SJSA1 (cell line): ENCODE data around the gene EXOC2. TPM values are rescaled to one million over a fixed set of nuclear protein-coding genes. Genes with fewer than 3 reads are reported as not detected.
"Not testable (repeated sequence)": the region's sequence is repeated elsewhere in the genome, so short reads cannot be mapped to it uniquely, and the experiment has no call there.

Source experiments
- DNase-seq, 2 experiments: peaks; one replicate each; pipeline ENCODE4 v3.0.0-alpha.2; 2015 to 2020; ENCODE audit warnings: low spot score in 2 of 2, low read depth in 1 of 2
- H3K27ac ChIP-seq: fragments of 250-450 bp; sonication (Bioruptor Pico); 2 replicates; pipeline ENCODE4 v1.5.1; 2020; ENCODE audit warnings: mild to moderate bottlenecking, moderate library complexity
- H3K27me3 ChIP-seq: fragments of 250-450 bp; sonication (Bioruptor Pico); replicated peaks from 2 replicates; pipeline ENCODE4 v1.5.1; 2020; ENCODE audit warnings: mild to moderate bottlenecking, moderate library complexity
- H3K36me3 ChIP-seq: fragments of 250-450 bp; sonication (Bioruptor Pico); 2 replicates; pipeline ENCODE4 v1.5.1; 2020; ENCODE audit warnings: mild to moderate bottlenecking
- H3K4me1 ChIP-seq: fragments of 250-450 bp; sonication (Bioruptor Pico); replicated peaks from 2 replicates; pipeline ENCODE4 v1.6.1; 2021; ENCODE audit warnings: mild to moderate bottlenecking
- H3K4me3 ChIP-seq: fragments of 250-450 bp; sonication (Bioruptor Pico); 2 replicates; pipeline ENCODE4 v1.5.1; 2020; ENCODE audit warnings: mild to moderate bottlenecking
- H3K9me3 ChIP-seq: fragments of 250-450 bp; sonication (Bioruptor Pico); replicated peaks from 2 replicates; pipeline ENCODE4 v1.5.1; 2020; ENCODE audit warnings: mild to moderate bottlenecking
- total RNA-seq: library from RNA; depleted of rRNA; stranded (reverse); fragments of >200 nt; shearing (Covaris generic); gene quantifications from 2 replicates; pipeline ENCODE4 v1.2.3, GENCODE V29; 2014

The EXOC2 gene
- total RNA-seq, 1 experiment from 2014 or later: 86.5 TPM

GRCh38 chr6:620950-621349, 72.0 kb downstream of the EXOC2 start:
- Histone ChIP-seq H3K4me1 (peaks cover 15% of the 10 kb centered on the region), H3K27me3 (no peaks in the 10 kb centered on the region), H3K27ac (no peak overlapping the region), H3K9me3 (no peaks in the 10 kb centered on the region), H3K36me3 (peaks cover 62% of the 10 kb centered on the region), H3K4me3 (no peak overlapping the region)
- no peak for DNase-seq

- DNase-seq: no peak
- Histone ChIP-seq H3K27me3 (no peaks in the 10 kb centered on the region), H3K27ac (no peak overlapping the region)
Observed at GRCh38 chr6:620166-620565, 72.8 kb downstream of the EXOC2 start.

GRCh38 chr6:617456-618100, 75.4 kb downstream of the EXOC2 start:
- Histone ChIP-seq H3K27me3 (no peaks in the 10 kb centered on the region), H3K4me3 (no peak overlapping the region), H3K4me1 (peaks cover 6% of the 10 kb centered on the region), H3K9me3 (no peaks in the 10 kb centered on the region), H3K36me3 (peaks cover 64% of the 10 kb centered on the region), H3K27ac (no peak overlapping the region)
- peak in 1 of 2 experiments; percentile 12 for DNase-seq

More at GRCh38 chr6:620166-620565, 72.8 kb downstream of the EXOC2 start:
- no peaks in the 10 kb centered on the region for H3K9me3 ChIP-seq
- peaks cover 8% of the 10 kb centered on the region for H3K4me1 ChIP-seq
- H3K36me3 ChIP-seq: peaks cover 63% of the 10 kb centered on the region
- no peak overlapping the region for H3K4me3 ChIP-seq

- H3K27me3 ChIP-seq: no peaks in the 10 kb centered on the region
- H3K27ac ChIP-seq: no peak overlapping the region
- H3K4me3 ChIP-seq: no peak overlapping the region
- DNase-seq: no peak
- H3K4me1 ChIP-seq: no peaks in the 10 kb centered on the region
- peaks cover 58% of the 10 kb centered on the region for H3K36me3 ChIP-seq
- no peaks in the 10 kb centered on the region for H3K9me3 ChIP-seq
Observed at GRCh38 chr6:613981-614380, 79.0 kb downstream of the EXOC2 start.

- DNase-seq: no peak
- Histone ChIP-seq H3K27me3 (no peaks in the 10 kb centered on the region), H3K4me3 (no peak overlapping the region), H3K4me1 (no peaks in the 10 kb centered on the region), H3K36me3 (peaks cover 57% of the 10 kb centered on the region), H3K9me3 (no peaks in the 10 kb centered on the region), H3K27ac (no peak overlapping the region)
Observed at GRCh38 chr6:611928-612327, 81.0 kb downstream of the EXOC2 start.

GRCh38 chr6:610882-611281, 82.1 kb downstream of the EXOC2 start:
- 0 out of 2 replicates have a peak overlapping the region, but pooled peaks have one; percentile 4 for H3K27ac ChIP-seq
- DNase-seq: no peak

GRCh38 chr6:609905-610304, 83.0 kb downstream of the EXOC2 start:
- Histone ChIP-seq H3K27me3 (no peaks in the 10 kb centered on the region), H3K4me1 (no peaks in the 10 kb centered on the region), H3K9me3 (no peaks in the 10 kb centered on the region), H3K36me3 (peaks cover 63% of the 10 kb centered on the region), H3K27ac (no peak overlapping the region), H3K4me3 (no peak overlapping the region)
- DNase-seq: no peak

More at GRCh38 chr6:610882-611281, 82.1 kb downstream of the EXOC2 start:
- H3K4me1 ChIP-seq: no peaks in the 10 kb centered on the region
- H3K36me3 ChIP-seq: peaks cover 64% of the 10 kb centered on the region
- H3K27me3 ChIP-seq: no peaks in the 10 kb centered on the region
- H3K9me3 ChIP-seq: no peaks in the 10 kb centered on the region
- no peak overlapping the region for H3K4me3 ChIP-seq

GRCh38 chr6:606829-607379, 86.0 kb downstream of the EXOC2 start:
- no peak for DNase-seq
- no peak overlapping the region for H3K4me3 ChIP-seq
- H3K36me3 ChIP-seq: peaks cover 54% of the 10 kb centered on the region
- H3K27me3 ChIP-seq: no peaks in the 10 kb centered on the region
- peaks cover 10% of the 10 kb centered on the region for H3K4me1 ChIP-seq
- no peak overlapping the region for H3K27ac ChIP-seq
- no peaks in the 10 kb centered on the region for H3K9me3 ChIP-seq

- not testable (repeated sequence) for H3K27me3 ChIP-seq, H3K27ac ChIP-seq, H3K4me3 ChIP-seq, H3K9me3 ChIP-seq, DNase-seq
- H3K4me1 ChIP-seq: peaks cover 11% of the 10 kb centered on the region
- H3K36me3 ChIP-seq: peaks cover 49% of the 10 kb centered on the region
Observed at GRCh38 chr6:605895-606294, 87.0 kb downstream of the EXOC2 start.

GRCh38 chr6:604579-604978, 88.4 kb downstream of the EXOC2 start:
- H3K27ac ChIP-seq: no peak overlapping the region
- no peak for DNase-seq
- H3K9me3 ChIP-seq: no peaks in the 10 kb centered on the region
- no peak overlapping the region for H3K4me3 ChIP-seq
- H3K4me1 ChIP-seq: peaks cover 21% of the 10 kb centered on the region
- H3K36me3 ChIP-seq: peaks cover 36% of the 10 kb centered on the region
- H3K27me3 ChIP-seq: no peaks in the 10 kb centered on the region

- Histone ChIP-seq H3K9me3 (no peaks in the 10 kb centered on the region), H3K4me3 (no peak overlapping the region), H3K4me1 (peaks cover 34% of the 10 kb centered on the region), H3K36me3 (peaks cover 26% of the 10 kb centered on the region), H3K27me3 (no peaks in the 10 kb centered on the region), H3K27ac (no peak overlapping the region)
- no peak for DNase-seq
Observed at GRCh38 chr6:603265-603664, 89.7 kb downstream of the EXOC2 start.

- H3K9me3 ChIP-seq: no peaks in the 10 kb centered on the region
- peaks cover 57% of the 10 kb centered on the region for H3K4me1 ChIP-seq
- peak; percentile 85 to 93 for DNase-seq
- H3K27ac ChIP-seq: peak overlapping the region; percentile 82
- no peak overlapping the region for H3K4me3 ChIP-seq
- H3K27me3 ChIP-seq: no peaks in the 10 kb centered on the region
- peaks cover 30% of the 10 kb centered on the region for H3K36me3 ChIP-seq
Observed at GRCh38 chr6:599576-600448, 93.1 kb downstream of the EXOC2 start.

- H3K9me3 ChIP-seq: no peaks in the 10 kb centered on the region
- DNase-seq: no peak
- H3K4me3 ChIP-seq: no peak overlapping the region
- no peaks in the 10 kb centered on the region for H3K27me3 ChIP-seq
- peaks cover 46% of the 10 kb centered on the region for H3K4me1 ChIP-seq
- H3K36me3 ChIP-seq: peaks cover 55% of the 10 kb centered on the region
- no peak overlapping the region for H3K27ac ChIP-seq
Observed at GRCh38 chr6:593907-594212, 99.1 kb downstream of the EXOC2 start.
